HG02981 (cell line): ENCODE data around the gene NME1.
A peak's percentile ranks its signal among the peaks of the same experiment; 100 is the strongest.
"Not testable (repeated sequence)": the region's sequence is repeated elsewhere in the genome, so short reads cannot be mapped to it uniquely, and the experiment has no call there.

ENCODE experiments used
- ATAC-seq: cut with Tn5 transposase; IDR thresholded peaks from one replicate; pipeline ENCODE4 v1.9.1; 2021; ENCODE audit warnings: mild to moderate bottlenecking, moderate library complexity; ENCODE audit not compliant: unreplicated experiment

Gene NME1

GRCh38 chr17:51144266-51145022 lies 8.9 kb upstream of the NME1 start:
- no peak for ATAC-seq

DNA sequence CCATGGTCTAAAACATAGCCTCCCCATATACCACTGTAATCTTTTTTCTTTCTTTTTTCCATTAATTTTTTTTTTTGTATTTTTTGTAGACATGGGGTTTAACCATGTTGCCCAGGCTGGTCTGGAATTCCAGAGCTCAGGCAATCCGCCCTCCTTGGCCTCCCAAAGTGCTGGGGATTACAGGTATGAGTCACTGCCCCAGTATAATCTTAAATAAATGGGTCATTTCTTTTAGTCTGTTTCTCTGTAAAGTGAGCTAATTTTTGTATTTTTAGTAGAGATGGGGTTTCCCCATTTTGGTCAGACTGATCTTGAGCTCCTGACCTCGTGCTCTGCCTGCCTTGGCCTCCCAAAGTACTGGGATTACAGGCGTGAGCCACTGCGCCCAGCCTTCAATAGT lies 5.7 kb upstream of the NME1 start:
- no peak for ATAC-seq

DNA sequence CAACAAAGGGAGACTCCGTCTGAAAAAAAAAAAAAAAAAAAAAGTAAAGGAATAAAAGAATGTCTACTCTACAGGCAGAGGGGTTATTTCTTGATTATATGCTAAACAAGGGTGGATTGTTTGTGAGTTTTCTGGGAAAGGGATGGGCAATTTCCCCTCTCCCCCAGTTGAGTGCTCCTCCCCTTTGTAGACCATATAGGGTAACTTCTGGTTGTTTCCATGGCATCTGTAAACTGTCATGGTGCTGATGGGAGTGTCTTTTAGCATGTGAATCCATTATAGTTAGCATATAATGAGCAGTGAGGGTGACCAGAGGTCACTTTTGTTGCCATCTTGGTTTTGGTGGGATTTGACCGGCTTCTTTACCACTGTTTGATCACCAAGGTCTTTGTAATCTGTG lies 4.2 kb upstream of the NME1 start:
- ATAC-seq = no peak

DNA sequence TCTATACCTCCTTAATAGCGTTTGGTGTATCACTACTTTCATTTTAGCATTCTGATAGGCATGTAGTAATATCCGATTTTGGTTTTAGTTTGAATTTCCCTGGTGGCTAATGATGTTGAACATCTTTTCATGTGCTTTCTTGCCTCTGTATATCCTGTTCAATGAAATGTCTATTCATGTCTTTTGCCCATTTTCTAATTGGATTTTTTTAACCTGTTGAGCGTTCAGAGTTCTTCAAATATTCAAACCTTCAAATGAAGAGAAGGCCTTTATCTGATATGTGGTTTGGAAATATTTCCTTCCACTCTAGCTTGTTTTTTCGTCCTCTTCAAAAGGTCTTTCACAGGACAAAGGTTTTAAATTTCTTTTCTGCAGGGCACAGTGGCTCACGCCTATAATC lies 2.4 kb upstream of the NME1 start:
- no peak for ATAC-seq

- peak; percentile 3 for ATAC-seq
Observed at GRCh38 chr17:51152766-51153209, 571 bp upstream of the NME1 start.

- no peak for ATAC-seq
Observed at GRCh38 chr17:51154176-51154575, 817 bp downstream of the NME1 start.

DNA sequence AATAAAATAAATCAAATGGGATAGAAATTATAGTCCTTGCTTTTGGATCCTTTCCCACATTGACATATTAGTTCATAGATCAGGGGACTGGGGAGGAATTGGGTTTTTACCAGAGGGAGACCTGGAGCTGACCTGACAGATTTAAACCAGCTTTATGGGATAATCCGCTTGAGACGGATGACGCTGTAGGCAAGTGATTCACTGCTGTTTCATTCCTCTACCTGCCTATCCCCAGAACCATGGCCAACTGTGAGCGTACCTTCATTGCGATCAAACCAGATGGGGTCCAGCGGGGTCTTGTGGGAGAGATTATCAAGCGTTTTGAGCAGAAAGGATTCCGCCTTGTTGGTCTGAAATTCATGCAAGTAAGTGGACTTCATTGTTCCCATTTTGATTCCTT lies 2.1 kb downstream of the NME1 start:
- no peak for ATAC-seq

GRCh38 chr17:51159604-51160003 lies 6.2 kb downstream of the NME1 start:
- ATAC-seq = no peak

GRCh38 chr17:51161541-51161940 lies 8.2 kb downstream of the NME1 start:
- ATAC-seq = no peak

- ATAC-seq = no peak
Observed at GRCh38 chr17:51164911-51165679, 11.7 kb downstream of the NME1 start.

GRCh38 chr17:51165680-51166197 lies 12.4 kb downstream of the NME1 start:
- ATAC-seq = no peak

DNA sequence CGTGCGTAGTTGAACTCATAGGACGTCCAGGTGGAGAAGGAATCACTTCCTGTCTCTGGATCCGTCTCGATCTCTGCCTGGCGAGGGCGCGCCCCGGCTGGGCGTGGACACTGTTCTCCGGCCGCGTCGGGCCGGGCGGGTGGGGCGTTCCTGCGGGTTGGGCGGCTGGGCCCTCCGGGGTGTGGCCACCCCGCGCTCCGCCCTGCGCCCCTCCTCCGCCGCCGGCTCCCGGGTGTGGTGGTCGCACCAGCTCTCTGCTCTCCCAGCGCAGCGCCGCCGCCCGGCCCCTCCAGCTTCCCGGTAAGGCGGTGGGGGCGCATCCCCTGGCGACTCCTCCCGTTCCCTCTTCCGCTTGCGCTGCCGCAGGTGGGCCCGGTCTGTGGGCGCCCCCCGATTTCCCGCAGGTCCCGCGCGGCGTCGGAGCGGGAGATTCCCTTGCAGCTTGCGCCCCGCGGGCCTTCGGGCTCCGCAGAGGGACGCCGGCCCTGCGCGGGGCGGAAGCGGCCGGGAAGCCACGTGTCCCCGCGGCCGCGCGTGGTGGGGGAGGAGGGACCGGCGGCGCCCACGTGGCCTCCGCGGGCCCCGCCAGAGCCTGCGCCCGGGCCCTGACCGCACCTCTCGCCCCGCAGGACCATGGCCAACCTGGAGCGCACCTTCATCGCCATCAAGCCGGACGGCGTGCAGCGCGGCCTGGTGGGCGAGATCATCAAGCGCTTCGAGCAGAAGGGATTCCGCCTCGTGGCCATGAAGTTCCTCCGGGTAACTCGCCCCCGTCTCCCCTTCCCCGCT lies 13.0 kb downstream of the NME1 start, which contains the start of gene NME2:
Gene NME2 (plus strand): TSS at position 214 of the 789 bp plus-strand sequence. CDS start 420 bp downstream, at position 634.
- ATAC-seq = peak; percentile 90

DNA sequence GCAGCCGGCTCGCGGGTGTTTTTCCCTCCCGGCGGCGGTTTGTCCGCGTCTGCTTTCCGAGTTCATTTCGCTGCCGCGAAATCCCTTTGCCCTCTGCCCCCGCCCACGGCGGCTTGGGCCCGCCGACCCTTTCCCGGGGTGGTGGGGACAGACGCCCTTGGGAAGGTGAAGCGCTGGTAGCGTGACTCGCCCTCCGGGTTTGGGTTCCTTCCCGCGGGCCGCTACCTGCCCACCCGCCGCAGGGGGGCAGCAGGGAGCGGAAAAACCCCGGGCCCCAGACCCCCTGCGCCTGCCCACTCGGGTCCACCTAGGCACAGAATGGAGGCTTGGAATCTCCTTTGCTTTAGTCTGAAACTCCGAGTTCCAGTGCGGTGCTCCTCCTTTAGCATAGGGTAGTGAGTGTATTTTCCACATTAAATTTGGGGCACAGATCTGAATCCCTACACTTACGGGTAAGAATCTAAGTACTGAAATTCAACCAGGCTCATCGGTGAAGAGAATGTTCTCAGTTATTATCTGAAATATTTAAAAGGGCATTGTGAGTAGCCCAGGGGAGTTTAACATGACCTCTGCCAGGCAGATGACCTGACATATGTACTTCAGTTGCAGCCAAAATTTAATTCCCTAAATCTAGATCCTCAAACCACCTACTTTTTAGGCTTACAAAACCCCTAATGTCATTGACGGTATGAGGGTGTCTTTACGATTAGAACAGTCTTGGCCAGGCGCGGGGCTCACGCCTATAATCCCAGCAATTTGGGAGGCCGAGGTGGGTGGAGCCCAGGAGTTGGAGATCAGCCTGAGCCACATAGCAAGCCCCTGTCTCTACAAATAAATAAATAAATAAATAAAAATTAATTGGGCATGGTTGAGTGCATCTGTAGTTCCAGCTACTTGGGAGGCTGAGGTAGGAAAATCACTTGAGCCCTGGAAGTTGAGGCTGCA lies 13.9 kb downstream of the NME1 start:
- ATAC-seq = peak; percentile 31

GRCh38 chr17:51169340-51169739 lies 16.0 kb downstream of the NME1 start:
- ATAC-seq = no peak

DNA sequence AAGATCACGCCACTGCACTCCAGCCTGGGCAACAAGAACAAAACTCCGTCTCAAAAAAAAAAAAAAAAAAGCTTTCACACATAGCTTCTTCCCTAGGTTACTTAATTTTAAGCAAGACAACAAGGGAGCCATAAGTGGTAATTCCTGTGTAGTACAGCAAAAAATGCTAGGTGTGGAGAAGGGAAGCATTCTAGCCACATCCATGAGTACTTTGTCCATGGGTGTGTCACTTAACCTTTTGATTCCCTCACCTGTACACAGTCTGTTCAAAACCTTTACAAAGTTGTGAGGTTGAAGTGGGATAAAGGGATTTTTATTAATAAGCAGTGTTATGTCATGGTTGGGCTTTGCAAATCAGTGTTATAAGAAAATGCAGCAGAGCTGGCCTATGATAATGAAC lies 17.4 kb downstream of the NME1 start:
- no peak for ATAC-seq

- not testable (repeated sequence) for ATAC-seq
Observed at GRCh38 chr17:51172030-51172429, 18.7 kb downstream of the NME1 start.

- no peak for ATAC-seq
Observed at GRCh38 chr17:51180486-51180885, 27.1 kb downstream of the NME1 start.

DNA sequence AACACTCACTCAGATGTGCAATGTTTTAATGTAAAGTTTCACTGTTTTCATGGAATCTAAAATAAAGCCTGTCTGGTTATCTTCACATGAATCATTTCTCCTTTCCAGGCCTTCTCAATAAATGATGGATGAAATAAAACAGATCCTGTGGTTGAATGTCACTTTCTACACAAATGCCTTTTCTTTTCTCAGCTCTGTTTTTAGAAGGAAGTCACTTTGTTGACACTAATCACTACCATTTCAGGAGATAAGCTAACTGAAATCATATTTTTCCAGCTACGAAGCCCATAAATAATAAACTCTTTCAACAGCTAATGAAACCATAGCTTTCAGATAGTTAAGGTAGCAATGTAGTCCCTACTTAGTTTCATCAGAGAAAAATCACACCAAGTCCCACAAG lies 30.8 kb downstream of the NME1 start:
- no peak for ATAC-seq

DNA sequence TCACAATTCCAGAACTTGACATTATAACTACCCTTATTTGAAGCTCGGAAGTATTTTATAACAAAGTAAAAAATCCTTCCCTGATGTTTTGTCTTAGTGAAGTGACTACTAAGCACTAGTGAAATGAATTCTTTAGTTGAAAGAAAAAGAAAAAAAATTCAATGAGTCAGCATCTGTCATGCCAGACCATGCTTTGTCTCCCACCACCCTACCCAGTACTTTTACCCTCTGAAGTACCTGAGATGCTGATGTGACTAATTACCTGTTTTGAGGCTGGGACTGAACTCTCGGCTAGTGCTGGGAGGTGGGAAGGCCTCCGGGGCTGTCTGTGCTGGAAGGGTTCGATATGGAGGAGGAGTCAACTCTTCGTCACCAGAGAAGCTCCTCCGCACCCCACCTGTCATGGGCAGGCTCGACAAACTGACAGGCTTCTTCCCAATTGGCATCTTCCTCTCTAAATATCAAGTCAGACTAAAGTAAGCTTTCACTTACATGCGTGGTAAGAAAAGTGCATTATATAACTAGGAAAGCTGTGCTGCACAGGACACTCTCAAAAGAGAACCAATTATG lies 32.5 kb downstream of the NME1 start:
- no peak for ATAC-seq
